HFF-Myc (cell line): ENCODE data around the gene CRNKL1.

Experiments
- DNase-seq: peaks from one replicate; pipeline ENCODE4 v3.0.0-alpha.2; 2011; ENCODE audit warnings: low read depth; ENCODE audit errors: extremely low read depth
- H3K4me3 ChIP-seq: replicated peaks from 2 replicates; pipeline ENCODE4 v1.5.1; 2011; ENCODE audit warnings: low read depth, mild to moderate bottlenecking, control low read depth, low read length
- CTCF ChIP-seq: IDR thresholded peaks from 2 replicates; pipeline ENCODE4 v1.5.1; 2012; ENCODE audit warnings: mild to moderate bottlenecking, low read depth, low read length, control low read depth; ENCODE audit errors: missing control alignments

CRNKL1 gene

DNA sequence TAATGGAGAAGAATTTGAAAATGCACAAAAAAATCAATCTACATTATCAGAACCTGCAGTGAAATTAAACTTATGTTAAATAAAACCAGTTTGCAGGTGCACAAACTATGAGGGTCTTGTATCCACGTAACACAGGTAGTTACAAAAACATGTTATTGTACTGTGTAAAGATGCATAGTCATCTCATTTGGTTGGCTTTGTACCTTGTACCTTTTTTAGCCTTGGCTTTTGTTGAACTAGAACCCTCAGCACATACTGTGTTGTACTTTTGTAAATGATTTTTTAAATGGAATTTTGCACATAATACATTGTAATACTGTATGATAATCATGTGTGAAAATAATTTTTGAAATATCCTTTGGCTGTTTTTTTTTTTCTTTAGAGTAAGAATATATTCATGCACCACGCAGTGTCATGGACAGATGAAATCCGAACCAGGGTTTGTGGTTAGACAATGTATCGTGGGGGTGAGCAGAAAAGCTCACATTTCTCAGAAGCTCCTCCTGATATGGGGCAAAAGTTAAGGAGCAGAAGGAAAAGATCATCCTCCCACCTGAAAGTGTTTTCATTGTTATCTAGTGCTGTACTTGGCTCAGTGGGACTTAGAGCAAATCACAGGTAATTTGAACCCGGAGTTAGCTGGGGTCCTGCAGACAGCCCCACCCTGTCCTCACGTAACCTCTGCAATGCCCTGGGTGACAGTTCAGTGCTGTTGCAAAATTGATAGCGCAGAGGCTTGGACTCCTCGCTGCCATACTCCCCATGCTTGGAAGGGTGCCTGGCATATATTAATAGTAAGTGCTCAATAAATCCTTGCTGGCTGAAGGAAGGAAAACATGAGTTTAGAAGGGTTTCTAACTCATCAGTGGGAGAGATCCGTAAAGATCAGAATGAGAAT is 49.9 kb downstream of the CRNKL1 start:
- no peak for DNase-seq
- H3K4me3 ChIP-seq = no peak overlapping the region
- no peak for TF ChIP-seq CTCF

DNA sequence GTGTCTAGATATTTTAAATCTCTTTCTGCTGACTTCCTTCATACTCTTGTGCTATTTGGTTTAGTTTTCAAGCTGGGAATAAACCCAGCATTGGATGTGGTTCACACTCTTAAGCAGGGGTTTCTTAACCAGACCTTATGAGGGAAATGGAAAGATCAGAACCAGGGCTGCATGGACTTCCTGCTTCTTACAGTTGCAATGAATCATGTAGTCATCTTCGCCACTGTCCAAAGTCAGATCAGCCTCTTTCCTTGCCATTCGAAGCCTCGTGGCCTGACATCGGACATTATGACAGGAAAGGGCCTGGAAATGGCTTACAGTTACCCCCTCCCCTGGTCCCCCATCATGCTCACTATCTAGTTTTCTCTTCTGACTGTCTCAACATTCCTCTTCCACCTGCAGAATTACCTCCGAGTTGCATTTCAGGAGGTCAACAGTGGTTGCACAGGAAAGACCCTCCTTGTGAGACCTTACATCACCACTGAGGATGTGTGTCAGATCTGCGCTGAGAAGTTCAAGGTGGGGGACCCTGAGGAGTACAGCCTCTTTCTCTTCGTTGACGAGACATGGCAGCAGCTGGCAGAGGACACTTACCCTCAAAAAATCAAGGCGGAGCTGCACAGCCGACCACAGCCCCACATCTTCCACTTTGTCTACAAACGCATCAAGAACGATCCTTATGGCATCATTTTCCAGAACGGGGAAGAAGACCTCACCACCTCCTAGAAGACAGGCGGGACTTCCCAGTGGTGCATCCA is 51.9 kb downstream of the CRNKL1 start:
- DNase-seq = no peak
- no peak for TF ChIP-seq CTCF
- no peak overlapping the region for H3K4me3 ChIP-seq

- TF ChIP-seq CTCF = no peak
- DNase-seq = no peak
- H3K4me3 ChIP-seq = no peak overlapping the region
These were observed 53.1 kb downstream of the CRNKL1 start for GRCh38 chr20:19998990-19999705.

DNA sequence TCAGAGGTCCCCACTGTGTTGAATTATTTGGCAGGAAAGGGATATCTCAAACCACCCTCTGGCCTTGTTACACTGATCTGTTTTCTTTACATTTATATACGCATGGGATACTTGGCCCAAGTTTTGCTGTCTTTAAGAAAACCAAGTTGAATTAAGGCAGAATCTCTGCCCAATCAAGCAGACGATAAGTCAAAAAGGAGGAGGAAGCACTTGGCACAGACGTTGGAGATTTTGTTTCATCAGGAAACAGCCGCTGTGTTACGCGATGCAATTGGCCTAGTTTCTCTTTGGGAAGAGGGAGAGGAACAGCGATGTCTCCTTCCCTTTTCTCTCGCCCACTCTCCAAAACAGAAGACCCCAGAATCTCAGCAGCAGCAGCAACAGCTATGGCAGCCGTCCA is 55.3 kb downstream of the CRNKL1 start:
- no peak overlapping the region for H3K4me3 ChIP-seq
- TF ChIP-seq CTCF = no peak
- no peak for DNase-seq

DNA sequence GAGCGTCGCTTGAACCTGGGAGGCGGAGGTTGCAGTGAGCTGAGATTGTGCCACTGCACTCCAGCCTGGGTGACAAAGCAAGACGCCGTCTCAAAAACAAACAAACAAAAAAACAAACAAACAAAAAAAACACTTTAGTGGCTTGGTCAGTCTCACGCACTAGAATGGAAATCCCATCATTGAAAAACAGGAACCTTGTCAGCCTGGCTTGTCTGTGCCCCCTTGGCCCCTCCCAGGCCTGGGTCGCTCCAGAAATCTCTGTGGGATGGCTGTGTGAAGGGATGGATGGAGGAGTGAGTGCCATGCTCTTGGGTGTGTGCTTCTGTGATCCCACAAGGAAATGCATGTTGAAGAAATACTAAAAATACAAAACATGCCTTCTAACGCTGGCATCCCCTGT is 56.0 kb downstream of the CRNKL1 start:
- no peak for DNase-seq
- no peak overlapping the region for H3K4me3 ChIP-seq
- no peak for TF ChIP-seq CTCF

DNA sequence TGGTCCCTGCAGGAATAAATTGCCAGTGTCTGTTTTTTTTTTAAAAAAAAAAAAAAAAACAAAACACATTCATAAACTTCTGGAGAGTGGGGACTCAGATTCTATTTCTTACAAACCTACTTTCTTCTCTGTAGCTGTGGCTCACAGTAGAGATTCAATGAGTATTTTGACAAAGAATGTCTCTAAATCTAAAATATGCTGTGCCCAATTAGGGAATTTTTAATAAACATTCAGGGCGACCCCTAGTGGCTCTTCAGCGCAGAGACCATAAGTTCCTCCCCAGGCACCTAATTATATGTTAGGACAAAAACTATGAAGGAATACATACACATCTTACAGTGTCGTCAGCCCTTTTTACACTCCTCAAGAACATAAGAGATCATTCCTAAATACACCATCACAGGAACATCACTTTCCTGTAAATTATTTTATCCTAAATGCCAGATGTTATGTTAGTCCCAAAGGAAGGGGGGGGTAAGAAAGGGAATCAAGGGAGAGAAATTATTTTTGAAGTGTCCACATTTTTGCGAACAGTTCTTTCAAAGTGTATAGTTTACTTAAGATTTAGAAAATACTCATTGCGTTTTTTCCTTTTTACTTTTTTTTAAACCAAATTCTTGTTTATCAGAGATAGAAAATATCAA is 56.9 kb downstream of the CRNKL1 start:
- no peak for DNase-seq
- no peak overlapping the region for H3K4me3 ChIP-seq
- peak; percentile 73 for TF ChIP-seq CTCF
